Sigmoid colon (tissue), 4 donors: ENCODE data around the gene SLC22A3.

ENCODE experiments used
- CTCF ChIP-seq, 4 experiments: fragments of 450-650 bp in 3 of 4; fragments of 200-600 bp in 1 of 4; IDR thresholded peaks; one replicate each; pipeline ENCODE4 v1.5.1; 2016 to 2019; ENCODE audit warnings: antibody characterized with exemption in 4 of 4, mild to moderate bottlenecking in 3 of 4, moderate library complexity in 2 of 4
- EP300 ChIP-seq, 4 donors: sonication (generic); formaldehyde crosslinking; IDR thresholded peaks; one replicate each; pipeline ENCODE4 v1.6.1; 2017; ENCODE audit warnings: antibody characterized with exemption in 4 of 4
- POLR2A ChIP-seq, 2 donors: fragments of 450-650 bp; IDR thresholded peaks; one replicate each; pipeline ENCODE4 v1.6.1; 2016; ENCODE audit warnings: antibody characterized with exemption in 2 of 2, mild to moderate bottlenecking in 2 of 2, moderate library complexity in 2 of 2
- POLR2AphosphoS5 ChIP-seq, 4 donors: sonication (generic); formaldehyde crosslinking; IDR thresholded peaks; one replicate each; pipeline ENCODE4 v1.6.1; 2017; ENCODE audit warnings: antibody characterized with exemption in 4 of 4

GRCh38 chr6:160386869-160387530 is 38.8 kb downstream of the SLC22A3 start:
- TF ChIP-seq CTCF (IDR thresholded peaks at IDR 0.05) (no peak), EP300 (IDR thresholded peaks at IDR 0.05) (no peak), POLR2AphosphoS5 (IDR thresholded peaks at IDR 0.05) (no peak), POLR2A (IDR thresholded peaks at IDR 0.05) (no peak)
